Adrenal gland (tissue), 12 donors: ENCODE results near the gene PDGFC. TPM values are rescaled to one million over a fixed set of nuclear protein-coding genes. Genes with fewer than 3 reads are reported as not detected.

ENCODE experiments used
- DNase-seq, 7 donors: peaks; one replicate each; pipeline ENCODE4 v3.0.0-alpha.2; 2019 to 2020
- H3K27ac ChIP-seq, 5 donors: fragments of 200-600 bp; sonication (generic) in 4 of 5; 1 replicate in 3 of 5; 2 replicates in 2 of 5; pipeline versions ENCODE4 v1.5.1 to v1.8.0; 2016 to 2020; ENCODE audit warnings: mild to moderate bottlenecking in 1 of 5
- H3K27me3 ChIP-seq: fragments of 200-600 bp; 2 replicates; pipeline ENCODE4 v1.8.0; 2021
- H3K36me3 ChIP-seq, 2 donors: fragments of 200-600 bp; replicated peaks in 1 of 2; 1 replicate in 1 of 2; 2 replicates in 1 of 2; pipeline versions ENCODE4 v1.5.1 to v1.8.0; 2018 to 2022
- H3K4me1 ChIP-seq, 2 donors: fragments of 200-600 bp; replicated peaks in 1 of 2; 1 replicate in 1 of 2; 2 replicates in 1 of 2; pipeline versions ENCODE4 v1.5.1 to v1.8.0; 2018 to 2021
- H3K4me3 ChIP-seq, 4 donors: fragments of 200-600 bp; sonication (generic) in 3 of 4; one replicate each; pipeline ENCODE4 v1.5.1; 2016 to 2018
- H3K9me3 ChIP-seq, 3 donors: fragments of 200-600 bp; sonication (generic) in 1 of 3; replicated peaks in 1 of 3; 1 replicate in 2 of 3; 2 replicates in 1 of 3; pipeline versions ENCODE4 v1.5.1 to v1.8.0; 2016 to 2021
- CTCF ChIP-seq, 6 experiments: fragments of 450-650 bp in 4 of 6; fragments of 200-600 bp in 2 of 6; sonication (generic) in 1 of 6; IDR thresholded peaks; 1 replicate in 5 of 6; 2 replicates in 1 of 6; pipeline versions ENCODE4 v1.5.1 to v1.8.0; 2016 to 2021; ENCODE audit warnings: antibody characterized with exemption in 6 of 6, mild to moderate bottlenecking in 2 of 6, moderate library complexity in 1 of 6
- POLR2A ChIP-seq, 2 donors: fragments of 450-650 bp; IDR thresholded peaks; one replicate each; pipeline ENCODE4 v1.6.1; 2017; ENCODE audit warnings: antibody characterized with exemption in 2 of 2, mild to moderate bottlenecking in 2 of 2, moderate library complexity in 1 of 2
- WGBS, 4 donors: extraction: QIAGEN DNeasy Blood & Tissue Kit in 2 of 4; methylation state at CpG; one replicate each; pipeline versions ENCODE4 v1.1.5 to v1.1.7; 2013 to 2017; 5-methylcytosine and 5-hydroxymethylcytosine counted together
- intact Hi-C, 2 donors: fragments of 100-400 bp; cut with DNase I; formaldehyde crosslinking; loops; one replicate each; pipeline versions ENCODE4 v1.14.1 to v1.15.0; 2022 to 2023
- polyA plus RNA-seq, 3 donors: library from polyadenylated mRNA; stranded (reverse); fragments of 200-250 nt in 2 of 3; fragments of 350-450 nt in 1 of 3; fragmentation: Illumina TruSeq in 1 of 3; extraction: RNeasy Lipid Tissue Mini Kit (QIAGEN cat#74804) in 1 of 3; gene quantifications; one replicate each; pipeline ENCODE4 v1.2.3, GENCODE V29; 2013 to 2014
- total RNA-seq, 9 donors: library from RNA; depleted of rRNA in 4 of 9; stranded (reverse); fragments of >200 nt in 4 of 9; fragments of 120-200 nt in 1 of 9; fragmentation: NEBNext Ultra II Directional in 1 of 9; extraction: Animal tissue kit (Norgen Biotek cat#: 25700) in 1 of 9; gene quantifications; one replicate each; pipeline versions ENCODE4 v1.1.0 to v1.2.4, GENCODE V29; 2013 to 2023
- donor health status: healthy with polysubstance abuse.
- donor health status: Bipolar disorder and iron deficiency.
- donor health status: DM: yes; HTN: yes; CAD: no.
- donor health status: DM: no; HTN: no; CAD: no.
- donor health status: DM: no; HTN: no; CAD: no.
- donor health status: DM: yes; HTN: yes; CAD: no.

PDGFC gene
- total and polyA plus RNA-seq, 12 donors: 6.0 to 77.2 (median 45.4) TPM

- Histone ChIP-seq H3K27me3 (no peaks in the 10 kb centered on the region), H3K4me3 (no peak overlapping the region), H3K27ac (no peak overlapping the region), H3K9me3 (no peaks in the 10 kb centered on the region), H3K4me1 (peaks cover 0 to under 1% of the 10 kb centered on the region in 2 donors), H3K36me3 (no peaks in the 10 kb centered on the region)
- intact Hi-C loops: no loop called here
- DNase-seq: no peak
- TF ChIP-seq POLR2A (IDR thresholded peaks at IDR 0.05) (no peak), CTCF (IDR thresholded peaks at IDR 0.05) (no peak)
- WGBS, 4 donors: 68 to 81% (median 75%) methylated on average over 1 of the region's 1 CpG
Measured at GRCh38 chr4:156800463-156800862, 171.1 kb downstream of the PDGFC start.

GRCh38 chr4:156799121-156799589, 172.4 kb downstream of the PDGFC start:
- TF ChIP-seq POLR2A (IDR thresholded peaks at IDR 0.05) (no peak), CTCF (IDR thresholded peaks at IDR 0.05) (no peak)
- intact Hi-C loops: no loop called here
- Histone ChIP-seq H3K9me3 (no peaks in the 10 kb centered on the region), H3K4me3 (no peak overlapping the region), H3K36me3 (no peaks in the 10 kb centered on the region), H3K4me1 (peaks cover 0 to 9% of the 10 kb centered on the region in 2 donors), H3K27me3 (no peaks in the 10 kb centered on the region), H3K27ac (no peak overlapping the region)
- DNase-seq: no peak
- WGBS, 4 donors: 78 to 92% (median 87%) methylated on average over 1 of the region's 1 CpG

- TF ChIP-seq CTCF (IDR thresholded peaks at IDR 0.05) (no peak), POLR2A (IDR thresholded peaks at IDR 0.05) (no peak)
- Histone ChIP-seq H3K36me3 (no peaks in the 10 kb centered on the region), H3K27me3 (no peaks in the 10 kb centered on the region), H3K9me3 (no peaks in the 10 kb centered on the region), H3K4me3 (no peak overlapping the region), H3K4me1 (peaks cover 0 to 9% of the 10 kb centered on the region in 2 donors), H3K27ac (no peak overlapping the region)
- DNase-seq: no peak
- 88 to 100% (median 94%) methylated on average over 1 of the region's 1 CpG for WGBS, 4 donors
- intact Hi-C loops: no loop called here
Measured at GRCh38 chr4:156798438-156798837, 173.2 kb downstream of the PDGFC start.

GRCh38 chr4:156797206-156797605, 174.4 kb downstream of the PDGFC start:
- no peak for TF ChIP-seq POLR2A (IDR thresholded peaks at IDR 0.05)
- intact Hi-C loops: no loop called here
- H3K36me3 ChIP-seq: no peaks in the 10 kb centered on the region
- no peak overlapping the region for H3K4me3 ChIP-seq
- no peak overlapping the region for H3K27ac ChIP-seq
- H3K9me3 ChIP-seq: no peaks in the 10 kb centered on the region
- DNase-seq: no peak
- H3K4me1 ChIP-seq: peaks cover 0 to 9% of the 10 kb centered on the region in 2 donors
- 92 to 96% (median 93%) methylated on average over 5 of the region's 5 CpGs for WGBS, 4 donors
- H3K27me3 ChIP-seq: no peaks in the 10 kb centered on the region

- TF ChIP-seq CTCF (IDR thresholded peaks at IDR 0.05) (no peak), POLR2A (IDR thresholded peaks at IDR 0.05) (no peak)
- 51 to 57% (median 55%) methylated on average over 2 of the region's 2 CpGs for WGBS, 4 donors
- Histone ChIP-seq H3K4me1 (peaks cover 0 to 24% of the 10 kb centered on the region in 2 donors), H3K27me3 (no peaks in the 10 kb centered on the region), H3K36me3 (no peaks in the 10 kb centered on the region), H3K4me3 (no peak overlapping the region), H3K27ac (no peak overlapping the region), H3K9me3 (no peaks in the 10 kb centered on the region)
- intact Hi-C loops: no loop called here
- no peak for DNase-seq
Measured at GRCh38 chr4:156795727-156796126, 175.9 kb downstream of the PDGFC start.
